ENCODE data around the gene SH2B2.

Gene SH2B2

GRCh38 chr7:102266541-102266940, 20.1 kb upstream of the SH2B2 start:
- DNase-seq (ENCODE audit: low read depth in 2 of 2) = no peak

GRCh38 chr7:102268635-102269034, 18.0 kb upstream of the SH2B2 start:
- no peak for DNase-seq (ENCODE audit: low read depth in 2 of 2)

- no peak for DNase-seq (ENCODE audit: low read depth in 2 of 2)
Observed at GRCh38 chr7:102270178-102270887, 16.3 kb upstream of the SH2B2 start.

- no peak for DNase-seq (ENCODE audit: low read depth in 2 of 2)
Observed at GRCh38 chr7:102271158-102271798, 15.4 kb upstream of the SH2B2 start.

- DNase-seq (ENCODE audit: low read depth in 2 of 2) = peak; percentile 52 to 73
Observed at GRCh38 chr7:102272075-102272916, 14.4 kb upstream of the SH2B2 start.

GRCh38 chr7:102272917-102273748, 13.5 kb upstream of the SH2B2 start:
- DNase-seq (ENCODE audit: low read depth in 2 of 2) = no peak

GRCh38 chr7:102273749-102274712, 12.6 kb upstream of the SH2B2 start:
- DNase-seq (ENCODE audit: low read depth in 2 of 2) = no peak

- no peak for DNase-seq (ENCODE audit: low read depth in 2 of 2)
Observed at GRCh38 chr7:102275123-102275703, 11.5 kb upstream of the SH2B2 start.

GRCh38 chr7:102277901-102278300, 8.8 kb upstream of the SH2B2 start:
- DNase-seq (ENCODE audit: low read depth in 2 of 2) = no peak

- DNase-seq (ENCODE audit: low read depth in 2 of 2) = peak in 1 of 2 donors; percentile 31
Observed at GRCh38 chr7:102279537-102280400, 6.9 kb upstream of the SH2B2 start.

GRCh38 chr7:102280521-102280920, 6.1 kb upstream of the SH2B2 start:
- DNase-seq (ENCODE audit: low read depth in 2 of 2) = no peak

- no peak for DNase-seq (ENCODE audit: low read depth in 2 of 2)
Observed at GRCh38 chr7:102281785-102282184, 4.9 kb upstream of the SH2B2 start.

- DNase-seq (ENCODE audit: low read depth in 2 of 2) = no peak
Observed at GRCh38 chr7:102282465-102283362, 4.0 kb upstream of the SH2B2 start.

- DNase-seq (ENCODE audit: low read depth in 2 of 2) = no peak
Observed at GRCh38 chr7:102283477-102284189, 3.0 kb upstream of the SH2B2 start.

- no peak for DNase-seq (ENCODE audit: low read depth in 2 of 2)
Observed at GRCh38 chr7:102284399-102284798, 2.3 kb upstream of the SH2B2 start.

GRCh38 chr7:102284891-102285539, 1.7 kb upstream of the SH2B2 start:
- no peak for DNase-seq (ENCODE audit: low read depth in 2 of 2)

Data from stimulated activated CD8-positive, alpha-beta memory T cell treated with anti-CD3 and anti-CD28 coated beads, Interleukin-2, amount 100 ng/mL, for 48 hours (primary cell).